Hepatocyte (in vitro differentiated cells): ENCODE data around the gene GPR45.

ENCODE experiments used
- EZH2 ChIP-seq: fragments of 200-600 bp; sonication (generic); IDR thresholded peaks from 2 replicates; pipeline ENCODE4 v1.6.1; 2016; ENCODE audit warnings: antibody characterized with exemption, mild to moderate bottlenecking, borderline replicate concordance
- EZH2phosphoT487 ChIP-seq: fragments of 200-600 bp; sonication (generic); IDR thresholded peaks from one replicate; pipeline ENCODE4 v1.6.1; 2018; ENCODE audit warnings: antibody characterized with exemption, mild to moderate bottlenecking, low read depth, moderate library complexity; ENCODE audit not compliant: unreplicated experiment, severe bottlenecking
- TF ChIP-seq, protein P1 (sequence below): fragments of 200-600 bp; sonication (generic); IDR thresholded peaks from 2 replicates; pipeline ENCODE4 v1.5.1; 2016; ENCODE audit warnings: antibody characterized with exemption, mild to moderate bottlenecking; ENCODE audit not compliant: poor library complexity

DNA sequence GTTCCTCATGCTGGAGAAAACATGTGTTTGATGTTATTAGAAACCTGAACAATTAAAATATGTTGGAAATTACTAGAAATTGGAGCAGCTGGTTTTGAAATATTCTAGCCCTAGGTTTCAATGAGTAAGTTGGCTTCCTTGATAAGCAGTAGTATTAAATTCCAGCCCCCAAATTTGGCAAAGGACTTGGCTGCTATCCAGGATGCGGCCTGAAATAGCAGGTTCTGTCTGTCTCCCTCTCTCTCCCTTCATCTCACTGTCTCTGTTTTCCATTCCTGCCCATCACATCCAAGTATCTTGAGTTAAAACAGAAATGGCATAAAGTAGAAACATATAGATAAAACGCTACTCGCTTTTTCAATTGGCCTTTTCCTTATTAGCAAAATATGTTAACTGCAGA, 20.9 kb upstream of the GPR45 start:
- TF ChIP-seq, protein P1, sequence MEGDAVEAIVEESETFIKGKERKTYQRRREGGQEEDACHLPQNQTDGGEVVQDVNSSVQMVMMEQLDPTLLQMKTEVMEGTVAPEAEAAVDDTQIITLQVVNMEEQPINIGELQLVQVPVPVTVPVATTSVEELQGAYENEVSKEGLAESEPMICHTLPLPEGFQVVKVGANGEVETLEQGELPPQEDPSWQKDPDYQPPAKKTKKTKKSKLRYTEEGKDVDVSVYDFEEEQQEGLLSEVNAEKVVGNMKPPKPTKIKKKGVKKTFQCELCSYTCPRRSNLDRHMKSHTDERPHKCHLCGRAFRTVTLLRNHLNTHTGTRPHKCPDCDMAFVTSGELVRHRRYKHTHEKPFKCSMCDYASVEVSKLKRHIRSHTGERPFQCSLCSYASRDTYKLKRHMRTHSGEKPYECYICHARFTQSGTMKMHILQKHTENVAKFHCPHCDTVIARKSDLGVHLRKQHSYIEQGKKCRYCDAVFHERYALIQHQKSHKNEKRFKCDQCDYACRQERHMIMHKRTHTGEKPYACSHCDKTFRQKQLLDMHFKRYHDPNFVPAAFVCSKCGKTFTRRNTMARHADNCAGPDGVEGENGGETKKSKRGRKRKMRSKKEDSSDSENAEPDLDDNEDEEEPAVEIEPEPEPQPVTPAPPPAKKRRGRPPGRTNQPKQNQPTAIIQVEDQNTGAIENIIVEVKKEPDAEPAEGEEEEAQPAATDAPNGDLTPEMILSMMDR = no peak
- no peak for TF ChIP-seq EZH2
- no peak for TF ChIP-seq EZH2phosphoT487
